ENCODE measurements around the gene PAPPA. TPM values are rescaled to one million over a fixed set of nuclear protein-coding genes. Genes with fewer than 3 reads are reported as not detected.
A peak's percentile ranks its signal among the peaks of the same experiment; 100 is the strongest.

Gene PAPPA
- total and polyA plus RNA-seq, 4 experiments from 2014 or later, result not detected

- H3K4me1 Mint-ChIP-seq, result no peaks in the 10 kb centered on the region
- Histone ChIP-seq H3K36me3 (ENCODE audit: insufficient read depth, low read length) (no peaks in the 10 kb centered on the region), H3K9me3 (ENCODE audit: control insufficient read depth in 1 of 2, low read length in 2 of 2) (no peaks in the 10 kb centered on the region), H3K4me1 (ENCODE audit: insufficient read depth, low read length) (no peaks in the 10 kb centered on the region), H3K27me3 (ENCODE audit: insufficient read depth, low read length) (no peaks in the 10 kb centered on the region), H3K4me3 (ENCODE audit: low read length in 2 of 2) (no peak overlapping the region), H3K27ac (ENCODE audit: low read depth, low read length) (no peak overlapping the region)
- DNase-seq, result no peak
- H3K27me3 Mint-ChIP-seq, result peaks cover 4 to 6% of the 10 kb centered on the region in 2 donors
- H3K9me3 Mint-ChIP-seq, result peaks cover 0 to 4% (median 0%) of the 10 kb centered on the region in 8 donors
- no peak overlapping the region for H3K27ac Mint-ChIP-seq
- CTCF ChIA-PET (ENCODE audit: partially characterized antibody), result no interaction called here
- no peaks in the 10 kb centered on the region for H3K36me3 Mint-ChIP-seq
- no peak overlapping the region for H3K4me3 Mint-ChIP-seq
- POLR2A ChIA-PET (ENCODE audit: partially characterized antibody), result no interaction called here
- intact Hi-C loops (cut with micrococcal nuclease), result no loop called here
Observed at GRCh38 chr9:116340270-116340669, 186.7 kb downstream of the PAPPA start.

GRCh38 chr9:116342061-116342460 is 188.5 kb downstream of the PAPPA start:
- intact Hi-C loops (cut with micrococcal nuclease), result no loop called here

GRCh38 chr9:116342941-116343340 is 189.3 kb downstream of the PAPPA start:
- no peak for DNase-seq
- Mint-ChIP-seq H3K4me3 (no peak overlapping the region), H3K4me1 (no peaks in the 10 kb centered on the region), H3K27ac (no peak overlapping the region), H3K36me3 (no peaks in the 10 kb centered on the region), H3K9me3 (peaks cover 0 to 4% (median 0%) of the 10 kb centered on the region in 8 donors), H3K27me3 (peaks cover 3 to 4% of the 10 kb centered on the region in 2 donors)
- H3K4me3 ChIP-seq (ENCODE audit: low read length in 2 of 2), result no peak overlapping the region
- CTCF ChIA-PET (ENCODE audit: partially characterized antibody), result no interaction called here
- H3K27me3 ChIP-seq (ENCODE audit: insufficient read depth, low read length), result no peaks in the 10 kb centered on the region
- H3K4me1 ChIP-seq (ENCODE audit: insufficient read depth, low read length), result no peaks in the 10 kb centered on the region
- POLR2A ChIA-PET (ENCODE audit: partially characterized antibody), result no interaction called here
- H3K36me3 ChIP-seq (ENCODE audit: insufficient read depth, low read length), result no peaks in the 10 kb centered on the region
- no peaks in the 10 kb centered on the region for H3K9me3 ChIP-seq (ENCODE audit: control insufficient read depth in 1 of 2, low read length in 2 of 2)
- no peak overlapping the region for H3K27ac ChIP-seq (ENCODE audit: low read depth, low read length)
- intact Hi-C loops (cut with micrococcal nuclease), result no loop called here

More at GRCh38 chr9:116342061-116342460, 188.5 kb downstream of the PAPPA start:
- no peaks in the 10 kb centered on the region for H3K9me3 ChIP-seq (ENCODE audit: control insufficient read depth in 1 of 2, low read length in 2 of 2)
- POLR2A ChIA-PET (ENCODE audit: partially characterized antibody), result no interaction called here
- Mint-ChIP-seq H3K4me1 (no peaks in the 10 kb centered on the region), H3K27ac (no peak overlapping the region), H3K9me3 (peaks cover 0 to 4% (median 0%) of the 10 kb centered on the region in 8 donors), H3K27me3 (peaks cover 4% of the 10 kb centered on the region in 2 donors), H3K4me3 (no peak overlapping the region), H3K36me3 (no peaks in the 10 kb centered on the region)
- H3K4me3 ChIP-seq (ENCODE audit: low read length in 2 of 2), result no peak overlapping the region
- no peaks in the 10 kb centered on the region for H3K36me3 ChIP-seq (ENCODE audit: insufficient read depth, low read length)
- no peaks in the 10 kb centered on the region for H3K27me3 ChIP-seq (ENCODE audit: insufficient read depth, low read length)
- no peaks in the 10 kb centered on the region for H3K4me1 ChIP-seq (ENCODE audit: insufficient read depth, low read length)
- H3K27ac ChIP-seq (ENCODE audit: low read depth, low read length), result no peak overlapping the region
- CTCF ChIA-PET (ENCODE audit: partially characterized antibody), result no interaction called here
- DNase-seq, result no peak

GRCh38 chr9:116344416-116344815 is 190.8 kb downstream of the PAPPA start:
- Histone ChIP-seq H3K36me3 (ENCODE audit: insufficient read depth, low read length) (no peaks in the 10 kb centered on the region), H3K4me1 (ENCODE audit: insufficient read depth, low read length) (no peaks in the 10 kb centered on the region), H3K9me3 (ENCODE audit: control insufficient read depth in 1 of 2, low read length in 2 of 2) (no peaks in the 10 kb centered on the region), H3K4me3 (ENCODE audit: low read length in 2 of 2) (no peak overlapping the region), H3K27ac (ENCODE audit: low read depth, low read length) (no peak overlapping the region), H3K27me3 (ENCODE audit: insufficient read depth, low read length) (no peaks in the 10 kb centered on the region)
- Mint-ChIP-seq H3K27ac (no peak overlapping the region), H3K4me3 (no peak overlapping the region), H3K4me1 (no peaks in the 10 kb centered on the region), H3K9me3 (peaks cover 0 to 1% (median 0%) of the 10 kb centered on the region in 8 donors), H3K27me3 (peaks cover under 1 to 4% of the 10 kb centered on the region in 2 donors), H3K36me3 (no peaks in the 10 kb centered on the region)
- ChIA-PET POLR2A (ENCODE audit: partially characterized antibody) (no interaction called here), CTCF (ENCODE audit: partially characterized antibody) (no interaction called here)
- DNase-seq, result no peak
- intact Hi-C loops (cut with micrococcal nuclease), result no loop called here

GRCh38 chr9:116345393-116345792 is 191.8 kb downstream of the PAPPA start:
- peaks cover 0 to 4% of the 10 kb centered on the region in 2 donors for H3K27me3 Mint-ChIP-seq
- Histone ChIP-seq H3K27me3 (ENCODE audit: insufficient read depth, low read length) (no peaks in the 10 kb centered on the region), H3K9me3 (ENCODE audit: control insufficient read depth in 1 of 2, low read length in 2 of 2) (no peaks in the 10 kb centered on the region), H3K27ac (ENCODE audit: low read depth, low read length) (no peak overlapping the region), H3K4me1 (ENCODE audit: insufficient read depth, low read length) (no peaks in the 10 kb centered on the region), H3K4me3 (ENCODE audit: low read length in 2 of 2) (no peak overlapping the region), H3K36me3 (ENCODE audit: insufficient read depth, low read length) (no peaks in the 10 kb centered on the region)
- ChIA-PET POLR2A (ENCODE audit: partially characterized antibody) (no interaction called here), CTCF (ENCODE audit: partially characterized antibody) (no interaction called here)
- no peak overlapping the region for H3K4me3 Mint-ChIP-seq
- H3K4me1 Mint-ChIP-seq, result no peaks in the 10 kb centered on the region
- no peaks in the 10 kb centered on the region for H3K9me3 Mint-ChIP-seq
- no peaks in the 10 kb centered on the region for H3K36me3 Mint-ChIP-seq
- DNase-seq, result no peak
- intact Hi-C loops (cut with micrococcal nuclease), result no loop called here
- H3K27ac Mint-ChIP-seq, result no peak overlapping the region

- H3K9me3 Mint-ChIP-seq, result no peaks in the 10 kb centered on the region
- H3K27me3 Mint-ChIP-seq, result peaks cover 0 to 4% of the 10 kb centered on the region in 2 donors
- ChIA-PET CTCF (ENCODE audit: partially characterized antibody) (no interaction called here), POLR2A (ENCODE audit: partially characterized antibody) (no interaction called here)
- H3K4me1 Mint-ChIP-seq, result no peaks in the 10 kb centered on the region
- intact Hi-C loops (cut with micrococcal nuclease), result no loop called here
- Histone ChIP-seq H3K9me3 (ENCODE audit: control insufficient read depth in 1 of 2, low read length in 2 of 2) (no peaks in the 10 kb centered on the region), H3K4me1 (ENCODE audit: insufficient read depth, low read length) (no peaks in the 10 kb centered on the region), H3K27me3 (ENCODE audit: insufficient read depth, low read length) (no peaks in the 10 kb centered on the region), H3K36me3 (ENCODE audit: insufficient read depth, low read length) (no peaks in the 10 kb centered on the region), H3K27ac (ENCODE audit: low read depth, low read length) (no peak overlapping the region), H3K4me3 (ENCODE audit: low read length in 2 of 2) (no peak overlapping the region)
- H3K27ac Mint-ChIP-seq, result no peak overlapping the region
- H3K4me3 Mint-ChIP-seq, result no peak overlapping the region
- DNase-seq, result no peak
- H3K36me3 Mint-ChIP-seq, result no peaks in the 10 kb centered on the region
Observed at GRCh38 chr9:116345817-116346216, 192.2 kb downstream of the PAPPA start.

GRCh38 chr9:116349684-116350083 is 196.1 kb downstream of the PAPPA start:
- H3K4me3 Mint-ChIP-seq, result no peak overlapping the region
- intact Hi-C loops (cut with micrococcal nuclease), result no loop called here
- H3K9me3 ChIP-seq (ENCODE audit: control insufficient read depth in 1 of 2, low read length in 2 of 2), result no peaks in the 10 kb centered on the region
- H3K9me3 Mint-ChIP-seq, result no peaks in the 10 kb centered on the region
- H3K4me3 ChIP-seq (ENCODE audit: low read length in 2 of 2), result no peak overlapping the region
- H3K27me3 ChIP-seq (ENCODE audit: insufficient read depth, low read length), result no peaks in the 10 kb centered on the region
- H3K27me3 Mint-ChIP-seq, result peaks cover 0 to 4% of the 10 kb centered on the region in 2 donors
- no peaks in the 10 kb centered on the region for H3K4me1 Mint-ChIP-seq
- ChIA-PET CTCF (ENCODE audit: partially characterized antibody) (no interaction called here), POLR2A (ENCODE audit: partially characterized antibody) (no interaction called here)
- no peaks in the 10 kb centered on the region for H3K4me1 ChIP-seq (ENCODE audit: insufficient read depth, low read length)
- no peak overlapping the region for H3K27ac Mint-ChIP-seq
- H3K36me3 Mint-ChIP-seq, result no peaks in the 10 kb centered on the region
- no peaks in the 10 kb centered on the region for H3K36me3 ChIP-seq (ENCODE audit: insufficient read depth, low read length)
- no peak for DNase-seq
- no peak overlapping the region for H3K27ac ChIP-seq (ENCODE audit: low read depth, low read length)

- H3K27me3 Mint-ChIP-seq, result peaks cover 0 to 4% of the 10 kb centered on the region in 2 donors
- no peaks in the 10 kb centered on the region for H3K9me3 ChIP-seq (ENCODE audit: control insufficient read depth in 1 of 2, low read length in 2 of 2)
- no peaks in the 10 kb centered on the region for H3K36me3 Mint-ChIP-seq
- no peak overlapping the region for H3K27ac Mint-ChIP-seq
- no peak overlapping the region for H3K4me3 Mint-ChIP-seq
- no peaks in the 10 kb centered on the region for H3K4me1 Mint-ChIP-seq
- no peaks in the 10 kb centered on the region for H3K27me3 ChIP-seq (ENCODE audit: insufficient read depth, low read length)
- intact Hi-C loops (cut with micrococcal nuclease), result no loop called here
- H3K9me3 Mint-ChIP-seq, result no peaks in the 10 kb centered on the region
- no peak overlapping the region for H3K27ac ChIP-seq (ENCODE audit: low read depth, low read length)
- CTCF ChIA-PET (ENCODE audit: partially characterized antibody), result no interaction called here
- H3K36me3 ChIP-seq (ENCODE audit: insufficient read depth, low read length), result no peaks in the 10 kb centered on the region
- H3K4me1 ChIP-seq (ENCODE audit: insufficient read depth, low read length), result no peaks in the 10 kb centered on the region
- POLR2A ChIA-PET (ENCODE audit: partially characterized antibody), result no interaction called here
- DNase-seq, result peak in 1 of 5 donors; percentile 39
- no peak overlapping the region for H3K4me3 ChIP-seq (ENCODE audit: low read length in 2 of 2)
Observed at GRCh38 chr9:116350213-116350612, 196.6 kb downstream of the PAPPA start.
